AG08396 (cell line): ENCODE data around the gene PWP1.

Experiments
- DNase-seq: peaks from one replicate; pipeline ENCODE4 v3.0.0; 2012; ENCODE audit warnings: low spot score, mixed read lengths

PWP1 gene

GRCh38 chr12:107735763-107736162 is 50.2 kb downstream of the PWP1 start:
- DNase-seq = no peak

- DNase-seq = no peak
These were observed 51.3 kb downstream of the PWP1 start for GRCh38 chr12:107736914-107737313.

GRCh38 chr12:107748472-107748871 is 62.9 kb downstream of the PWP1 start:
- peak; percentile 46 for DNase-seq

- DNase-seq = peak; percentile 21
These were observed 63.5 kb downstream of the PWP1 start for GRCh38 chr12:107749083-107749482.

GRCh38 chr12:107759410-107759809 is 73.8 kb downstream of the PWP1 start:
- DNase-seq = peak; percentile 78

- peak; percentile 33 for DNase-seq
These were observed 74.7 kb downstream of the PWP1 start for GRCh38 chr12:107760207-107760808.

GRCh38 chr12:107760809-107761501 is 75.4 kb downstream of the PWP1 start, which contains the start of gene PRDM4:
Gene PRDM4, minus strand, starts transcription at chr12:107761137. Its CDS starts 622 bp downstream, at chr12:107760515.
- peak; percentile 99 for DNase-seq

- DNase-seq = no peak
These were observed 75.9 kb downstream of the PWP1 start for GRCh38 chr12:107761502-107761904.
